Kidney (tissue), 14 donors: Measurements from ENCODE around the gene PPL. TPM values are rescaled to one million over a fixed set of nuclear protein-coding genes. Genes with fewer than 3 reads are reported as not detected.

Experiments used
- DNase-seq, 5 donors: peaks; one replicate each; pipeline ENCODE4 v3.0.0-alpha.2; 2013 to 2020
- FAIRE-seq: peaks from 2 replicates; lab custom pipeline; 2012; peaks lifted over from hg19 to GRCh38; lab: Jason Lieb, UNC
- H3K27ac ChIP-seq, 2 donors: one replicate each; pipeline ENCODE4 v1.7.0; 2013; ENCODE audit warnings: low read depth in 2 of 2, low read length in 2 of 2, inconsistent platforms in 1 of 2
- H3K27me3 ChIP-seq: one replicate; pipeline ENCODE4 v1.7.1; 2013; ENCODE audit warnings: low read length, inconsistent platforms; ENCODE audit not compliant: control insufficient read depth, insufficient read depth
- H3K36me3 ChIP-seq, 3 donors: one replicate each; pipeline versions ENCODE4 v1.7.0 to v1.7.1; 2013; ENCODE audit warnings: low read length in 3 of 3, control low read depth in 1 of 3, inconsistent platforms in 1 of 3; ENCODE audit not compliant: insufficient read depth in 3 of 3, control insufficient read depth in 2 of 3
- H3K4me1 ChIP-seq, 3 donors: one replicate each; pipeline versions ENCODE4 v1.7.0 to v1.7.1; 2013; ENCODE audit warnings: low read length in 3 of 3, inconsistent platforms in 1 of 3, low read depth in 1 of 3; ENCODE audit not compliant: control insufficient read depth in 2 of 3, insufficient read depth in 2 of 3
- H3K4me3 ChIP-seq, 3 donors: one replicate each; pipeline versions ENCODE4 v1.7.0 to v1.8.1; 2013; ENCODE audit warnings: low read length in 3 of 3, control low read depth in 1 of 3, inconsistent platforms in 1 of 3
- H3K9ac ChIP-seq, 3 donors: one replicate each; pipeline versions ENCODE4 v1.7.0 to v1.7.1; 2013; ENCODE audit warnings: low read length in 3 of 3, control low read depth in 1 of 3, inconsistent platforms in 1 of 3
- H3K9me3 ChIP-seq, 3 donors: one replicate each; pipeline versions ENCODE4 v1.7.0 to v1.7.1; 2013; ENCODE audit warnings: low read length in 3 of 3, control low read depth in 1 of 3, inconsistent platforms in 1 of 3; ENCODE audit not compliant: control insufficient read depth in 2 of 3, insufficient read depth in 1 of 3
- CTCF ChIP-seq: IDR thresholded peaks from 3 replicates; pipeline ENCODE4 v1.5.1; 2012; ENCODE audit warnings: mild to moderate bottlenecking, moderate library complexity, borderline replicate concordance; ENCODE audit not compliant: insufficient read depth; ENCODE audit errors: extremely low read depth
- intact Hi-C: fragments of 100-400 bp; cut with DNase I; formaldehyde crosslinking; loops from one replicate; pipeline ENCODE4 v1.11.1; 2022
- polyA plus RNA-seq: library from polyadenylated mRNA; stranded (reverse); fragments of 350-450 nt; fragmentation: Illumina TruSeq; extraction: RNeasy Lipid Tissue Mini Kit (QIAGEN cat#74804); gene quantifications from one replicate; pipeline ENCODE4 v1.2.3, GENCODE V29; 2014; ENCODE audit warnings: low read depth, low replicate concordance; ENCODE audit not compliant: insufficient read depth
- total RNA-seq: library from RNA; stranded (reverse); fragmentation: NEBNext Ultra II Directional; extraction: Animal tissue kit (Norgen Biotek cat#: 25700); gene quantifications from one replicate; pipeline ENCODE4 v1.2.1, GENCODE V29; 2021
- donor health status: control.
- donor health status: control.
- donor health status: control.
- donor health status: control.
- donor health status: control.
- donor health status: DM: yes; HTN: yes; CAD: no.
- donor health status: Normal renal cell carcinoma (clear cell type).

PPL gene
- total and polyA plus RNA-seq, 2 donors from 2014 or later, result 7.7 to 78.4 TPM

GRCh38 chr16:4852221-4852872 is 84.6 kb downstream of the PPL start:
- no peak overlapping the region for H3K27ac ChIP-seq
- no peaks in the 10 kb centered on the region for H3K27me3 ChIP-seq
- no peak overlapping the region for H3K4me3 ChIP-seq
- peaks cover 0 to 11% (median 4%) of the 10 kb centered on the region in 3 donors for H3K4me1 ChIP-seq
- no peak for TF ChIP-seq CTCF
- intact Hi-C loops, result no loop called here
- peaks cover 0 to 26% (median 12%) of the 10 kb centered on the region in 3 donors for H3K36me3 ChIP-seq
- DNase-seq (no peak), FAIRE-seq (no peak)
- H3K9ac ChIP-seq, result no peak overlapping the region
- H3K9me3 ChIP-seq, result no peaks in the 10 kb centered on the region

- no peaks in the 10 kb centered on the region for H3K27me3 ChIP-seq
- FAIRE-seq (no peak), DNase-seq (no peak)
- H3K27ac ChIP-seq, result no peak overlapping the region
- no peaks in the 10 kb centered on the region for H3K9me3 ChIP-seq
- peaks cover 0 to 11% (median 3%) of the 10 kb centered on the region in 3 donors for H3K36me3 ChIP-seq
- TF ChIP-seq CTCF, result no peak
- no peak overlapping the region for H3K9ac ChIP-seq
- H3K4me1 ChIP-seq, result peaks cover 0 to 21% (median 8%) of the 10 kb centered on the region in 3 donors
- intact Hi-C loops, result no loop called here
- peak overlapping the region in 2 of 3 donors; percentile 30 to 39 for H3K4me3 ChIP-seq
Observed at GRCh38 chr16:4850211-4850610, 86.7 kb downstream of the PPL start.

GRCh38 chr16:4847774-4848587 is 89.0 kb downstream of the PPL start:
- peaks cover 0 to 23% (median 8%) of the 10 kb centered on the region in 3 donors for H3K4me1 ChIP-seq
- intact Hi-C loops, result no loop called here
- no peaks in the 10 kb centered on the region for H3K27me3 ChIP-seq
- no peaks in the 10 kb centered on the region for H3K9me3 ChIP-seq
- H3K27ac ChIP-seq, result peak overlapping the region; percentile 90 to 91
- peak overlapping the region; percentile 86 to 94 (median 89) for H3K4me3 ChIP-seq
- peaks cover 1 to 15% (median 12%) of the 10 kb centered on the region in 3 donors for H3K36me3 ChIP-seq
- H3K9ac ChIP-seq, result peak overlapping the region; percentile 76 to 93 (median 78)
- FAIRE-seq, result no peak
- peak in 4 of 5 donors; percentile 17 to 49 (median 36) for DNase-seq
- TF ChIP-seq CTCF, result no peak
